ENCODE results near the gene HIF1A.

Gene HIF1A

DNA sequence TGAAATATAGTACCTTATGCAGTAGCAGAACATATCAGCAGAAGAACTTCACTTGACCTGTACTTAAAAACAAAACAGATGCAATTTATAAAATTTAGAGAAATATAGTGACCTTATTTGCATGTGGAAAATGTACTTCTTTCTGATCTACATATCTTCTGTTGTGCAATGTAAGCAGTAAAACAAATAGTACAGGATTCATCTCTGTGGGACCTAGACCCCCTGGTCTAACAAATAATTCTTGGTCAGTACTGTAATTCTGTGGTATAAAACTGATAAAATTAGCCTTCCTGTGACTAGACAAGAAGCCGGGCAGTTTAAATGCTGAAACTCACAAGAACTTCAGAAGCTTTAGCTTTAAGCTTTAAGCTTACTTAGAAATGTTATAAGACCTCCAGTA is 21.6 kb downstream of the HIF1A start:
- no peak for DNase-seq (ENCODE audit: low read depth)
- H3K4me3 ChIP-seq (ENCODE audit: low read depth, low read length), result no peak overlapping the region
- TF ChIP-seq, protein P1, sequence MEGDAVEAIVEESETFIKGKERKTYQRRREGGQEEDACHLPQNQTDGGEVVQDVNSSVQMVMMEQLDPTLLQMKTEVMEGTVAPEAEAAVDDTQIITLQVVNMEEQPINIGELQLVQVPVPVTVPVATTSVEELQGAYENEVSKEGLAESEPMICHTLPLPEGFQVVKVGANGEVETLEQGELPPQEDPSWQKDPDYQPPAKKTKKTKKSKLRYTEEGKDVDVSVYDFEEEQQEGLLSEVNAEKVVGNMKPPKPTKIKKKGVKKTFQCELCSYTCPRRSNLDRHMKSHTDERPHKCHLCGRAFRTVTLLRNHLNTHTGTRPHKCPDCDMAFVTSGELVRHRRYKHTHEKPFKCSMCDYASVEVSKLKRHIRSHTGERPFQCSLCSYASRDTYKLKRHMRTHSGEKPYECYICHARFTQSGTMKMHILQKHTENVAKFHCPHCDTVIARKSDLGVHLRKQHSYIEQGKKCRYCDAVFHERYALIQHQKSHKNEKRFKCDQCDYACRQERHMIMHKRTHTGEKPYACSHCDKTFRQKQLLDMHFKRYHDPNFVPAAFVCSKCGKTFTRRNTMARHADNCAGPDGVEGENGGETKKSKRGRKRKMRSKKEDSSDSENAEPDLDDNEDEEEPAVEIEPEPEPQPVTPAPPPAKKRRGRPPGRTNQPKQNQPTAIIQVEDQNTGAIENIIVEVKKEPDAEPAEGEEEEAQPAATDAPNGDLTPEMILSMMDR (IDR thresholded peaks at IDR 0.05; ENCODE audit: insufficient read depth, low read depth, low read length, missing control alignments), result no peak

DNA sequence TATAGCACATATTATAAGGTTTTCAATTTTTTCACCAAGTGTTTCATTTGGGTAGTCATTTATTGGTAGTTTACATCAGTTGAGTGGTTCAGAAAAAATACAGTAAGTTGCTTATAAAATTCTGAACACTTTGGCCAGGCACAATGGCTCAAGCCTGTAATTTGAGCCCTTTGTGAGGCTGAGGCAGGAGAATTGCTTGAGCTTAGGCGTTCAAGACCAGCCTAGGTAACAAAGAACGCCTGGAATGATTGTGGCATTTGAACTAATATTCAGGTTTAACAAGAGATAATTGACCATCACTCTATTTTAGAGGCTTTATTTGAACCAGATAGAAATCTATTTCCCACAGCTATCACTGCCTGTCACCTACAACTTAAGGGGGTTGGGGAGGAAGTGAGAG is 22.7 kb downstream of the HIF1A start:
- no peak overlapping the region for H3K4me3 ChIP-seq (ENCODE audit: low read depth, low read length)
- TF ChIP-seq, protein P1 (IDR thresholded peaks at IDR 0.05; ENCODE audit: insufficient read depth, low read depth, low read length, missing control alignments), result no peak

DNA sequence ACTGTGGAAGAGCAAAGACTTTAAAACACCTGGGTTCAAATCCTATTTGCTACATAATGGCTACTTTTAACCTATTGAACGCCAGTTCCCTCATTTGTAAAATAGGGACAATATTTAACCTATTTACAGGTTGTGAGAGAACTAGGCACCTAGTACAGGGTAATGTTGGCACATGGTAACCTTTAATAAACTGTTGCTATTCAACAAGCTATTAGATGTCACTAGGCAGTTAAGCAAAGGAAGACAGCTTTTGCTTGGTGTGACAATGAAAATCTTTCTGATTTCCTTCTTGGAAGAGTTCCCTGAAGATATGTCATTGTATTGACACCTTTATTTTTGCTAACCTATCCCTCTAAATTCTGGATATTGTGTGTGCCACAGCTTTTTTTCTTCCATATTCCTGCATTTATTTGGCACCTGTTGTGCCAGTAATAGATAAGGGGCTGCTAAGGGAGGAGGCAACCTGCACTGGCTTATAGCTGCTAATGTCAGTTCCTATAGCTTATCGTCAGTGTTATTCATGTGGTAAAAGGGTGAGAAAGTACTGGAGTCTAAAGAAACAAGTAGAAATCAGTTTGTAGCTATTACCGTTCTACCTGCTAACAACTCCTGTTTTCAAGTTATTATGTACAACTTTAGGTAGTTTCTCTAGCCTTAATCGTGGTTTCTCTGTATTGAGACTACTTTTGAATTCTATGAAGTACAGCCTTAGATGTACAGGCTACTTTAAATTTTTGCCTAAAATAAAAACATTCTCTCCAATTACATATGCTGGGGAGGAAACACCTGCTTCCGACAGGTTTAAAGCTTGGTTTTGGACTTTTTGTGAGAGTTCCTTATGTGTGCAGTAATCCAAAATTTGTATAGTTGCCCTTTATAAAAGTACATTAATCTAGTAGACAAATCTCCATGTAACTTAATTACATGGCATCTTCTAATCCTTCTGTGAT is 24.3 kb downstream of the HIF1A start:
- 0 out of 2 replicates have a peak overlapping the region, but pooled peaks have one; percentile 1 for H3K4me3 ChIP-seq (ENCODE audit: low read depth, low read length)
- TF ChIP-seq, protein P1 (IDR thresholded peaks at IDR 0.05; ENCODE audit: insufficient read depth, low read depth, low read length, missing control alignments), result no peak
- peak; percentile 34 for DNase-seq (ENCODE audit: low read depth)

More for the DNA sequence above, 22.7 kb downstream of the HIF1A start:
- no peak for DNase-seq (ENCODE audit: low read depth)

DNA sequence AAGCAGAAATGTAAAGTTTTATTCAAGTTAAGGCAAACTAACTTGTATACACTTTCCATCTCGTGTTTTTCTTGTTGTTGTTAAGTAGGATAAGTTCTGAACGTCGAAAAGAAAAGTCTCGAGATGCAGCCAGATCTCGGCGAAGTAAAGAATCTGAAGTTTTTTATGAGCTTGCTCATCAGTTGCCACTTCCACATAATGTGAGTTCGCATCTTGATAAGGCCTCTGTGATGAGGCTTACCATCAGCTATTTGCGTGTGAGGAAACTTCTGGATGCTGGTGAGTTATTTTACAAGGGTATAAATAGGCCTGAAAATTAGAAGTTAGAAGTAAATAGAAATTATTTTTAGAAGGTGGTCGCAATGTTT is 25.0 kb downstream of the HIF1A start:
- TF ChIP-seq, protein P1 (IDR thresholded peaks at IDR 0.05; ENCODE audit: insufficient read depth, low read depth, low read length, missing control alignments), result no peak
- H3K4me3 ChIP-seq (ENCODE audit: low read depth, low read length), result no peak overlapping the region
- DNase-seq (ENCODE audit: low read depth), result no peak

DNA sequence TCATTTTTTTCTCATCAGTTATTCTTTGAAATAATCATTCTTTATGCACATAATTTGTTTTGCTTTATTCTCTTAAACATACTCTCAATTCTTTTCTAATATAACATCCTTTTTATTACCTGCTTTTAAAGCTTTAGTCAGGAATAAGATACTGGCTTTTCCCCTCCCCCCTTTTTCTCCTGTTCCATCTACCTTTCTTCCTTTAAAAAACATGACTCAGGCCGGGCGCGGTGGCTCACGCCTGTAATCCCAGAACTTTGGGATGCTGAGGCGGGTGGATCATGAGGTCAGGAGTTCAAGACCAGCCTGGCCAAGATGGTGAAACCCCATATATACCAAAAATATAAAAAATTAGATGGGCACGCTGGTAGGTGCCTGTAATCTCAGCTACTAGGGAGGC is 25.4 kb downstream of the HIF1A start:
- TF ChIP-seq, protein P1 (IDR thresholded peaks at IDR 0.05; ENCODE audit: insufficient read depth, low read depth, low read length, missing control alignments), result no peak
- no peak for DNase-seq (ENCODE audit: low read depth)
- H3K4me3 ChIP-seq (ENCODE audit: low read depth, low read length), result no peak overlapping the region

- no peak for DNase-seq (ENCODE audit: low read depth)
- TF ChIP-seq, protein P1 (IDR thresholded peaks at IDR 0.05; ENCODE audit: insufficient read depth, low read depth, low read length, missing control alignments), result no peak
- H3K4me3 ChIP-seq (ENCODE audit: low read depth, low read length), result no peak overlapping the region
These were observed 28.8 kb downstream of the HIF1A start for GRCh38 chr14:61724133-61724532.

All from GM12865 (cell line).